GM12891 (cell line): Measurements from ENCODE around the gene CELSR1.

Experiments
- DNase-seq: peaks from one replicate; pipeline ENCODE4 v3.0.0; 2011; ENCODE audit warnings: low spot score; ENCODE audit not compliant: insufficient read length
- FAIRE-seq: peaks from 2 replicates; lab custom pipeline; 2011; peaks lifted over from hg19 to GRCh38; lab: Jason Lieb, UNC
- PAX5 ChIP-seq: IDR thresholded peaks from 2 replicates; pipeline ENCODE4 v1.6.1; 2011; ENCODE audit warnings: low read length, moderate library complexity, mild to moderate bottlenecking; ENCODE audit not compliant: insufficient read depth, severe bottlenecking
- POLR2A ChIP-seq: IDR thresholded peaks from 2 replicates; pipeline ENCODE4 v1.6.1; 2011; ENCODE audit warnings: low read depth, low read length, control low read depth
- POLR2AphosphoS5 ChIP-seq: IDR thresholded peaks from 2 replicates; pipeline ENCODE4 v1.6.1; 2011; ENCODE audit warnings: low read depth, low read length, control low read depth
- POU2F2 ChIP-seq: IDR thresholded peaks from 2 replicates; pipeline ENCODE4 v1.6.1; 2011; ENCODE audit warnings: low read depth, mild to moderate bottlenecking, control low read depth, low read length, moderate library complexity
- SPI1 ChIP-seq: IDR thresholded peaks from 2 replicates; pipeline ENCODE4 v1.6.1; 2011; ENCODE audit warnings: low read depth, low read length, control low read depth
- TAF1 ChIP-seq: IDR thresholded peaks from 2 replicates; pipeline ENCODE4 v1.6.1; 2011; ENCODE audit warnings: low read depth, low read length, control low read depth

CELSR1 gene

GRCh38 chr22:46312056-46312455 is 225.4 kb downstream of the CELSR1 start:
- no peak for TF ChIP-seq TAF1
- TF ChIP-seq POLR2AphosphoS5 = no peak
- no peak for TF ChIP-seq POU2F2
- TF ChIP-seq POLR2A = no peak
- TF ChIP-seq SPI1 = no peak
- no peak for TF ChIP-seq PAX5
- FAIRE-seq = no peak
- no peak for DNase-seq
